ENCODE measurements around the gene SYNDIG1.
"Not testable (repeated sequence)": the region's sequence is repeated elsewhere in the genome, so short reads cannot be mapped to it uniquely, and the experiment has no call there.

The SYNDIG1 gene

GRCh38 chr20:24493661-24494459 is 24.4 kb downstream of the SYNDIG1 start:
- DNase-seq = no peak

- no peak for DNase-seq
These were observed 25.1 kb downstream of the SYNDIG1 start for GRCh38 chr20:24494460-24494920.

GRCh38 chr20:24495266-24495665 is 25.8 kb downstream of the SYNDIG1 start:
- no peak for DNase-seq

- DNase-seq = no peak
These were observed 28.4 kb downstream of the SYNDIG1 start for GRCh38 chr20:24497851-24498250.

GRCh38 chr20:24498641-24499040 is 29.2 kb downstream of the SYNDIG1 start:
- DNase-seq = no peak

DNA sequence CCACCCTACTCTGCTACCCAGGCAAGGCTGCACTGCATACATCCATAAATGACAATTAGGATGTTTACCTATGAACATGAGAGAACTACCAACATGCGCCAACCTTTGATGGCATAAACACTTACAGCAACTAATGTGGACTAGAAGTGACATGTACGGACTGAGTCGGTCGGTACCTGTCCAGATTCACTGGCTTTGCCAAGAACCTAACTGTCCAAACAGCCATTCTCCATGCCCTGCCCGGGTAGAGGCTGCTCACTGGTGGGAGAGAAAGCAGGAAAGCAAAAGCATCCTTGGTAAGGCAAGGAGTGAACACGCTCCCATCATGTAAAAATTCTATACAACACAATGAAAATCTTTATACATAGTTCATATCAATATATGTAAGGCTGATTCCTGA is 30.0 kb downstream of the SYNDIG1 start:
- DNase-seq = no peak

- no peak for DNase-seq
These were observed 32.5 kb downstream of the SYNDIG1 start for GRCh38 chr20:24501764-24502556.

DNA sequence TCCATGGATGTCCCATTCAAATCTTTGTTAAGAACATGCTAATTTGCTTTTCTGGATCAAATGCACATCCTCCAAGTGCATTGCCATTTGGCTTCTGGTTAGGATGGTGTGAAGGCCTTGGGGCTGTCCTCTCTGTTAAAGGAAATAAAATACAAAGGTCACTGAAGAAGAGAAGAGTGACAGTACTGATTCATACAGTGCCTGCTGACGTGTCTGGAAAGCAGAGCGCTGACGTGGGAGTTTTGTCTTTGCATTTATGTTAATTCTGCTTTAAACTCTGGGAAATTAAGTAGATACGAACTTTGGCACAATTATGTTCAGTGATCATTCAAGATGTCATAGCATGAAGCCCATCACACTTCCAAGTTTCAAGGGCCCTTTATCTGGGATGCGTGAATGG is 33.2 kb downstream of the SYNDIG1 start:
- no peak for DNase-seq

- no peak for DNase-seq
These were observed 34.0 kb downstream of the SYNDIG1 start for GRCh38 chr20:24503352-24503931.

- DNase-seq = no peak
These were observed 35.2 kb downstream of the SYNDIG1 start for GRCh38 chr20:24504331-24505285.

DNA sequence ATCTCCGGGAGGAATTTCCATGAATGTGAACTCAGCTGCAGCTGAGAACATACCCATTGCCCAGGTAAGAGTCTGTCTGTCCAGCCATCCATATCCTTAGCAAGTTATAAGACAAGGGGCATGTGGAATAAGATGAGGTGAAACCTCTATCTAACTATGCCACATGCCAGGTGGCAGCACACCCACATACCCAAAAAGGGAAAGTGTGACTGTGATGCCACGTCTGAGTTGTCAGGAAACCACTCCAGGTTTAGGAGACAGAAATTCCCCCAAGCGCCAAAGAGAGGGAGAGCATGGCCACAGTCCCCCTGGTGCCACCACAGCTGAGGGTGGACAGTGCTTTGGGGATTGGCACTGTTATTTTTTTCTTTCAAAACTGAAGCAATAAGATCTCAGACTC is 36.7 kb downstream of the SYNDIG1 start:
- DNase-seq = no peak

- no peak for DNase-seq
These were observed 37.3 kb downstream of the SYNDIG1 start for GRCh38 chr20:24506696-24507095.

GRCh38 chr20:24507182-24507853 is 37.9 kb downstream of the SYNDIG1 start:
- no peak for DNase-seq

DNA sequence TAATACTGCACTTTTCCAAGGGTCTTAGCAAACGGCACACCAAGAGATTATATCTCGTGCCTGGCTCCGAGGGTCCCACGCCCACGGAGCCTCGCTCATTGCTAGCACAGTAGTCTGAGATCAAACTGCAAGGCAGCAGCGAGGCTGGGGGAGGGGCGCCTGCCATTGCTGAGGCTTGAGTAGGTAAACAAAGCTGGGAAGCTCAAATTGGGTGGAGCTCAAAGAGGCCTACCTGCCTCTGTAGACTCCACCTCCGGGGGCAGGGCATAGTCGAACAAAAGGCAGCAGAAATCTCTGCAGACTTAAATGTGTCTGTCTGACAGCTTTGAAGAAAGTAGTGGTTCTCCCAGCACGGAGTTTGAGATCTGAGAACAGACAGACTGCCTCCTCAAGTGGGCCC is 43.0 kb downstream of the SYNDIG1 start:
- not testable (repeated sequence) for DNase-seq

GRCh38 chr20:24518515-24518914 is 49.1 kb downstream of the SYNDIG1 start:
- DNase-seq = no peak

GRCh38 chr20:24519476-24519875 is 50.0 kb downstream of the SYNDIG1 start:
- no peak for DNase-seq

GRCh38 chr20:24521032-24521431 is 51.6 kb downstream of the SYNDIG1 start:
- DNase-seq = no peak

DNA sequence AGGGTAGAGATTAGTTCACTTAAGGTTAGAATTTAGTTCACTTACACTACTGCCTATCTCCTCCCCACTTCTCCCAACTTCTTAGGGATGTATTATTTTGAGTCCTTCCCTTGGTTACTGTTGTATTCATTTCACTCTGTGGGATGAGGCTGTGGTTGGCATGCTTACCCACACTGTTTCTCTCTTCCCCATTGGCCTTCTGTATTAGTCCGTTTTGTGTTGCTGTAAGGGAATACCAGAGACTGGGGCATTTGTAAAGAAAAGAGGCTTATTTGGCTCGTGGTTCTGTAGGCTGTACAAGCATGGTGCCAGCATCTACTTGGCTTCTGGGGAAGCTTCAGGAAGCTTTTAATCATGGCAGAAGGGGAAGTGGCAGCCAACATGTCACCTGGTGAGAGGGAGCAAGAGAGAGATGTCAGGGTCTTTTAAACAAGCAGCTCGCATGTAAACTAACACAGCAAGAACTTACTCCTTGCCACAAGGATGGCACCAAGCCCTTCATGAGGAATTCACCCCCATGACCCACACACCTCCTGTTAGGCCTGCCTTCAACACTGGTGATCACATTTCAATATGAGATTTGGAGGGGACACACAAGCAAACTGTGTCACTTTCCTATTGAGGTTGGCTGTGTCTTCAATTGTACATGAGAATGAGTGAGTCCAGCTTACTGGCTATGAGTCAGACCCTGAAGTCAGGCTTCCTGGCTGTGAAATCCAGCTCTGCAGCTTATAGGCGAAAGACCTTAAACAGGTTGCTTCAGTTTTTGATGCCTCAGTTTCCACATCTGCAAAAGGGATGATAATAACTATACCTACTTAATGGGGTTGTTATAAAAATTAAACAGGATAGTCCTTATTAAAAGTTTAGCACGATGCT is 53.3 kb downstream of the SYNDIG1 start:
- no peak for DNase-seq

DNA sequence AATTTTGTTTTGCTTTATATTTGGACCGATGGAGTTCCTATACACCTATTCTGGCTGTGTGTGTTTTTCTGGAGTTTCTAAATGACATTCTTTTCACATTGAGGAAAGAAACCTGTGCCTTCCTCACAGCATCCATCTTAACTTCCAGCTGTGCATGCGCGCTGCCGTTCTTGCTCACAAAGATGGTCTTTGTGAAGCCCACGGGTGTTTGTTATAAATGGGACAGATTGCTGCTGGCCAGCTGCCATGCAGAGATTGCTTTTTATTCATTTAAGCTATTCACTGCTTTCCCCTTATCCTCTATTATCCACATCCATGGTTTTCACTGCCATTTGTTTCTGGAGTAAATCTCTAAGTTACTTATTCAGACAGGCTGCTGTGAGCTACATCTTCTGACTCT is 54.2 kb downstream of the SYNDIG1 start:
- no peak for DNase-seq

DNA sequence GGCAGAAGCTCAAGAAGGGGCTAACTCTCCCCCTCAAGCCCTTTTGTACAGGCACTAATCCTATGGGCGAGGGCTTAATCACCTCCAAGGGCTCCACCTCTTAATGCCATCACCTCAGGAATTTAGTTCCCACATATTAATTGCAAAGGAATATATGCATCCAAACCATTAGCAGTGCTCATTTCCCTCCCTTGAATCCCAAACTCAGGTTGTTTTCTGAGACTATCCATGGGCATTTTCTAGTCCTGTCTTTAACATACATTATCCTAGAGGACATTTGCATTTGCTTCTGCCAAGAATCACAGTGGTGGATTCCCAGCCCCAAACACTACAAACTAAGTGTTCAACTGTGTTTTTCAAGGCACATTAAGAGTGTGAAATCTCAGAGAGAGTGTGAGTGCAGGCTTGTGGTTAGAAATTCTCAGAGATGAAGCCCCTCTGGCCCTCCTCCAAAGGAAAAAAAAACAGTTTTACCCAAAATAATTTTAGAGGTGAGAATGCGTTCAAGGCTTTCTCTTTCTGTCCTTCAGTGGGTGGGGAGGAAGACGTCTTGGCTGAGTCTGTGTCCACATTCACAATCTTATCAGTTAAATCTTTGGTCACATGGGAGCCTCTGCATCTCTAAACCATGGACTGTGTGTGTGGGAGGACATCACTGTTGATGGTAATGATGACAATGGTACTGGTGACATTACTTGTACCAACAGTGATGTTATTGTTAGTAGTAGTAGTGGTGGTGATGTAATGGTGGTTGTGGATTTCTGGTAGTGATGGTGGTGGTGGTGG is 59.3 kb downstream of the SYNDIG1 start:
- no peak for DNase-seq
